HCT116 (cell line): ENCODE results near the gene THNSL1. TPM values are rescaled to one million over a fixed set of nuclear protein-coding genes. Genes with fewer than 3 reads are reported as not detected.

Experiments
- ATAC-seq: fragments of 200-7000 bp; cut with Tn5 transposase; 2 replicates; pipeline ENCODE4 v1.9.1; 2020; ENCODE audit warnings: mild to moderate bottlenecking, moderate library complexity
- BruUV-seq: library from RNA; stranded (reverse); fragments of 400-500 nt; replicated peaks from 2 replicates; lab custom pipeline; 2021; lab: Mats Ljungman, UMichigan
- CTCF ChIA-PET: fragments of 300-600 bp; sonication (Branson Sonifier 250); formaldehyde crosslinking; loops from one replicate; lab custom pipeline; 2021; ENCODE audit warnings: antibody characterized with exemption; lab: Charles Lee
- POLR2A ChIA-PET: fragments of 300-600, 350-600 bp; sonication (Branson Sonifier 250); formaldehyde crosslinking; loops from one replicate; lab custom pipeline; 2021; ENCODE audit warnings: antibody characterized with exemption; lab: Charles Lee
- RAD21 ChIA-PET, 2 experiments: fragments of 300-600 bp; sonication (Branson Sonifier 250); formaldehyde crosslinking; loops; one replicate each; lab custom pipeline; 2023; ENCODE audit warnings: low total read pairs in 2 of 2; ENCODE audit not compliant: uncharacterized antibody in 2 of 2, unreplicated experiment in 2 of 2, low non-redundant PET in 1 of 2; lab: Charles Lee
- DNase-seq: peaks from one replicate; pipeline ENCODE4 v3.0.0-alpha.2; 2010; ENCODE audit warnings: low read depth, low spot score
- H2AFZ ChIP-seq: fragments of 200-600 bp; shearing (Covaris generic), sonication (generic); 2 replicates; pipeline ENCODE4 v1.6.1; 2017; ENCODE audit warnings: low read depth, mixed run types, mixed read lengths, antibody characterized with exemption, low read length; ENCODE audit not compliant: poor library complexity, severe bottlenecking
- H3K27ac ChIP-seq: 2 replicates; pipeline ENCODE4 v1.5.1; 2012; ENCODE audit warnings: low read depth, low read length
- H3K27me3 ChIP-seq: fragments of 200-600 bp; sonication (generic); 2 replicates; pipeline ENCODE4 v1.6.1; 2016; ENCODE audit warnings: mixed run types, low read length, mixed read lengths; ENCODE audit not compliant: insufficient read depth
- H3K36me3 ChIP-seq, 2 experiments: fragments of 200-500 bp in 1 of 2; fragments of 200-600 bp in 1 of 2; sonication (Bioruptor generic) in 1 of 2; sonication (generic) in 1 of 2; 2 replicates each; pipeline versions ENCODE4 v1.5.1 to v1.6.1; 2014 to 2016; ENCODE audit warnings: low read length in 2 of 2, inconsistent platforms in 1 of 2, mixed read lengths in 1 of 2, mixed run types in 1 of 2; ENCODE audit not compliant: insufficient read depth in 2 of 2, control insufficient read depth in 1 of 2
- H3K4me1 ChIP-seq, 2 experiments: fragments of 200-600 bp in 1 of 2; sonication (generic) in 1 of 2; 2 replicates each; pipeline versions ENCODE4 v1.5.1 to v1.6.1; 2012 to 2017; ENCODE audit warnings: low read length in 2 of 2, inconsistent platforms in 1 of 2, mild to moderate bottlenecking in 1 of 2, mixed read lengths in 1 of 2, mixed run types in 1 of 2, moderate library complexity in 1 of 2; ENCODE audit not compliant: insufficient read depth in 2 of 2, control insufficient read depth in 1 of 2
- H3K4me2 ChIP-seq: fragments of 200-600 bp; sonication (generic); 2 replicates; pipeline ENCODE4 v1.6.1; 2017; ENCODE audit warnings: mixed run types, low read length, mixed read lengths
- H3K4me3 ChIP-seq, 2 experiments: fragments of 200-600 bp in 1 of 2; sonication (generic) in 1 of 2; replicated peaks in 1 of 2; 2 replicates each; pipeline ENCODE4 v1.5.1; 2011 to 2016; ENCODE audit warnings: low read length in 2 of 2, control low read depth in 1 of 2, low read depth in 1 of 2, mild to moderate bottlenecking in 1 of 2, mixed read lengths in 1 of 2, mixed run types in 1 of 2
- H3K79me2 ChIP-seq: fragments of 200-600 bp; sonication (generic); 2 replicates; pipeline ENCODE4 v1.6.1; 2017; ENCODE audit warnings: mild to moderate bottlenecking, mixed run types, low read length, moderate library complexity, mixed read lengths; ENCODE audit not compliant: insufficient read depth
- H3K9ac ChIP-seq: fragments of 200-600 bp; sonication (generic); 2 replicates; pipeline ENCODE4 v1.6.1; 2016; ENCODE audit warnings: low read length, mixed read lengths
- H3K9me2 ChIP-seq: fragments of 200-600 bp; sonication (generic), shearing (Covaris generic); 2 replicates; pipeline ENCODE4 v1.6.1; 2017; ENCODE audit warnings: mixed run types, mild to moderate bottlenecking, moderate library complexity; ENCODE audit not compliant: insufficient read depth
- H3K9me3 ChIP-seq, 2 experiments: fragments of 200-500 bp in 1 of 2; fragments of 200-600 bp in 1 of 2; sonication (Bioruptor generic) in 1 of 2; sonication (generic) in 1 of 2; 2 replicates each; pipeline ENCODE4 v1.6.1; 2014 to 2017; ENCODE audit warnings: low read length in 2 of 2, mixed read lengths in 2 of 2, inconsistent platforms in 1 of 2, low read depth in 1 of 2, mild to moderate bottlenecking in 1 of 2, mixed run types in 1 of 2, moderate library complexity in 1 of 2; ENCODE audit not compliant: control insufficient read depth in 1 of 2, insufficient read depth in 1 of 2
- H4K20me1 ChIP-seq: fragments of 200-600 bp; sonication (generic), shearing (Covaris generic); 2 replicates; pipeline ENCODE4 v1.6.1; 2017; ENCODE audit warnings: mixed run types, mild to moderate bottlenecking, moderate library complexity; ENCODE audit not compliant: insufficient read depth
- ATF3 ChIP-seq: IDR thresholded peaks from 2 replicates; pipeline ENCODE4 v1.6.1; 2012
- EGR1 ChIP-seq: IDR thresholded peaks from 2 replicates; pipeline ENCODE4 v1.6.1; 2012; ENCODE audit warnings: low read depth
- EZH2 ChIP-seq: fragments of 200-600 bp; sonication (generic); IDR thresholded peaks from 2 replicates; pipeline ENCODE4 v1.6.1; 2017; ENCODE audit warnings: antibody characterized with exemption, mixed run types
- EZH2phosphoT487 ChIP-seq: fragments of 200-600 bp; IDR thresholded peaks from 2 replicates; pipeline ENCODE4 v1.6.1; 2018; ENCODE audit warnings: antibody characterized with exemption, borderline replicate concordance
- FOSL1 ChIP-seq: IDR thresholded peaks from 2 replicates; pipeline ENCODE4 v1.6.1; 2012; ENCODE audit warnings: low read depth
- RAD21 ChIP-seq: IDR thresholded peaks from 2 replicates; pipeline ENCODE4 v1.6.1; 2012; ENCODE audit warnings: low read depth, mild to moderate bottlenecking
- REST ChIP-seq: IDR thresholded peaks from 2 replicates; pipeline ENCODE4 v1.6.1; 2012; ENCODE audit warnings: low read depth
- SP1 ChIP-seq: IDR thresholded peaks from 2 replicates; pipeline ENCODE4 v1.6.1; 2012; ENCODE audit warnings: low read depth
- SRF ChIP-seq: IDR thresholded peaks from 2 replicates; pipeline ENCODE4 v1.6.1; 2012; ENCODE audit warnings: low read depth
- TCF7L2 ChIP-seq: IDR thresholded peaks from 2 replicates; pipeline ENCODE4 v1.7.0; 2011; ENCODE audit warnings: borderline replicate concordance, inconsistent platforms; ENCODE audit not compliant: insufficient read depth, insufficient read length; ENCODE audit errors: extremely low read depth
- YY1 ChIP-seq: IDR thresholded peaks from 2 replicates; pipeline ENCODE4 v1.6.1; 2011; ENCODE audit warnings: low read length, low read depth, moderate library complexity, mild to moderate bottlenecking; ENCODE audit not compliant: insufficient replicate concordance; ENCODE audit errors: extremely low read depth
- intact Hi-C: fragments of 100-400 bp; cut with micrococcal nuclease; formaldehyde crosslinking; loops from 2 replicates; pipeline ENCODE4 v1.10.0; 2022
- total RNA-seq: library from RNA; stranded (reverse); gene quantifications from one replicate; pipeline ENCODE4 v1.2.1, GENCODE V29; 2021; ENCODE audit not compliant: unreplicated experiment
- TF ChIP-seq, protein P1 (sequence below), 3 experiments: fragments of 200-600 bp in 1 of 3; sonication (generic) in 1 of 3; IDR thresholded peaks in 2 of 3; conservative IDR thresholded peaks in 1 of 3; 2 replicates each; pipeline ENCODE4 v1.5.1; 2012 to 2017; ENCODE audit warnings: low read depth in 2 of 3, low read length in 2 of 3, antibody characterized with exemption in 1 of 3, borderline replicate concordance in 1 of 3, control low read depth in 1 of 3, mild to moderate bottlenecking in 1 of 3, mixed read lengths in 1 of 3, mixed run types in 1 of 3, moderate library complexity in 1 of 3; ENCODE audit not compliant: insufficient read depth in 1 of 3

Gene THNSL1
- total RNA-seq, 1 experiment from 2014 or later = 7.7 TPM

DNA sequence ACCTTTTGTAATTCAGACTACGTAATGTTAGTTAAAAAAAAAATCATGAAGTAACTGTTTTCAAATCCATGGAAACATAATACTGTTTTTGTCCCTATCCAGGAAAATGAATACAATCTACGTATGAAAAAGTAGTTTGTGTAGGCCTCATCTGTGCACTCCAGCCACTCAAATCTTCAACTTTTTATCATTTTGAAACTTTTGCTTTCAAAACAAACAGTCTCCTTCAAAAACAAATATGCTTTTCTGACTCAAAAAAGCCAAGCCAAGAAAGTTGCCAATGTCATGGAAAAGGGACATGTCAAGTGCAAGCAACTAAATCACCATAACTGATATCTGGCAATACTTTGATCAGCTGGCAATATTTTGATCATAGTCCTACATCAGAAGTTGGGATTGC, 13.1 kb downstream of the THNSL1 start:
- H3K79me2 ChIP-seq = no peaks in the 10 kb centered on the region
- no peak overlapping the region for H3K9ac ChIP-seq
- peaks cover 0 to 8% of the 10 kb centered on the region in 2 experiments; a peak in 2 of 4 replicates for H3K4me1 ChIP-seq
- no TSS peak for BruUV-seq
- ChIA-PET CTCF (no interaction called here), POLR2A (no interaction called here), RAD21 (no interaction called here)
- H3K36me3 ChIP-seq = no peaks in the 10 kb centered on the region
- H3K9me2 ChIP-seq = no peaks in the 10 kb centered on the region
- no peak overlapping the region for H3K4me3 ChIP-seq
- H2AFZ ChIP-seq = no peak overlapping the region
- H3K4me2 ChIP-seq = no peak overlapping the region
- ATAC-seq (no peak), DNase-seq (no peak)
- intact Hi-C loops = loop anchor here (10.0 kb wide), 1 partner anchor 195 kb away; no protein-coding TSS in a partner anchor
- TF ChIP-seq ATF3 (no peak), TCF7L2 (no peak), RAD21 (no peak), EZH2phosphoT487 (no peak), EZH2 (no peak), SP1 (no peak), REST (no peak), SRF (no peak), FOSL1 (no peak), YY1 (no peak), EGR1 (no peak)
- TF ChIP-seq, protein P1, sequence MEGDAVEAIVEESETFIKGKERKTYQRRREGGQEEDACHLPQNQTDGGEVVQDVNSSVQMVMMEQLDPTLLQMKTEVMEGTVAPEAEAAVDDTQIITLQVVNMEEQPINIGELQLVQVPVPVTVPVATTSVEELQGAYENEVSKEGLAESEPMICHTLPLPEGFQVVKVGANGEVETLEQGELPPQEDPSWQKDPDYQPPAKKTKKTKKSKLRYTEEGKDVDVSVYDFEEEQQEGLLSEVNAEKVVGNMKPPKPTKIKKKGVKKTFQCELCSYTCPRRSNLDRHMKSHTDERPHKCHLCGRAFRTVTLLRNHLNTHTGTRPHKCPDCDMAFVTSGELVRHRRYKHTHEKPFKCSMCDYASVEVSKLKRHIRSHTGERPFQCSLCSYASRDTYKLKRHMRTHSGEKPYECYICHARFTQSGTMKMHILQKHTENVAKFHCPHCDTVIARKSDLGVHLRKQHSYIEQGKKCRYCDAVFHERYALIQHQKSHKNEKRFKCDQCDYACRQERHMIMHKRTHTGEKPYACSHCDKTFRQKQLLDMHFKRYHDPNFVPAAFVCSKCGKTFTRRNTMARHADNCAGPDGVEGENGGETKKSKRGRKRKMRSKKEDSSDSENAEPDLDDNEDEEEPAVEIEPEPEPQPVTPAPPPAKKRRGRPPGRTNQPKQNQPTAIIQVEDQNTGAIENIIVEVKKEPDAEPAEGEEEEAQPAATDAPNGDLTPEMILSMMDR (IDR thresholded peaks at IDR 0.05 in 2 of 3, conservative IDR thresholded peaks at IDR 0.05 in 1 of 3; ENCODE audit: borderline replicate concordance in 1 of 3, insufficient read depth in 1 of 3, low read depth in 2 of 3, low read length in 2 of 3) = no peak
- no peaks in the 10 kb centered on the region for H4K20me1 ChIP-seq
- H3K27me3 ChIP-seq = no peaks in the 10 kb centered on the region
- no peak overlapping the region for H3K27ac ChIP-seq
- H3K9me3 ChIP-seq = no peaks in the 10 kb centered on the region
